ENCODE data around the gene IFNGR1.

Gene IFNGR1

DNA sequence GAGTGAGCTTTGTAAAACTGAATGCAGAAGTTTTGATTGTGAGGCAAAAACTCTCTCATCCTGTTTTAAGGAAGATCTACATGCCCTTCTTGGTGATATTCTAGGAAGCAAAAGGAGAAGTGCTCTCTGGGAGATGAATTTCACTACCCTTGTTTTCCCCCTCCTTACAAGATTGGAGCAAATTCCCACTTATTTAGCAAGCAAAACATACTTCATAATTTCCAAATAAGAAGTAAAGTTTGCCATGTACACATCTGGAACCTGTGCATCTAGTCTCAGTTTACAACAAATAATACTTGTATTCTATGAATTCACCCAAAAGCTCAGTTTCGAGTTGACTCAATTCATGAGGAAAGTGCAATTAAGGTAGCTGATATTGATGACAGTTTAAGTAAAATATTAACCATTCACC, 27.6 kb upstream of the IFNGR1 start:
- H3K27ac ChIP-seq: no peak overlapping the region
- TF ChIP-seq, protein P1, sequence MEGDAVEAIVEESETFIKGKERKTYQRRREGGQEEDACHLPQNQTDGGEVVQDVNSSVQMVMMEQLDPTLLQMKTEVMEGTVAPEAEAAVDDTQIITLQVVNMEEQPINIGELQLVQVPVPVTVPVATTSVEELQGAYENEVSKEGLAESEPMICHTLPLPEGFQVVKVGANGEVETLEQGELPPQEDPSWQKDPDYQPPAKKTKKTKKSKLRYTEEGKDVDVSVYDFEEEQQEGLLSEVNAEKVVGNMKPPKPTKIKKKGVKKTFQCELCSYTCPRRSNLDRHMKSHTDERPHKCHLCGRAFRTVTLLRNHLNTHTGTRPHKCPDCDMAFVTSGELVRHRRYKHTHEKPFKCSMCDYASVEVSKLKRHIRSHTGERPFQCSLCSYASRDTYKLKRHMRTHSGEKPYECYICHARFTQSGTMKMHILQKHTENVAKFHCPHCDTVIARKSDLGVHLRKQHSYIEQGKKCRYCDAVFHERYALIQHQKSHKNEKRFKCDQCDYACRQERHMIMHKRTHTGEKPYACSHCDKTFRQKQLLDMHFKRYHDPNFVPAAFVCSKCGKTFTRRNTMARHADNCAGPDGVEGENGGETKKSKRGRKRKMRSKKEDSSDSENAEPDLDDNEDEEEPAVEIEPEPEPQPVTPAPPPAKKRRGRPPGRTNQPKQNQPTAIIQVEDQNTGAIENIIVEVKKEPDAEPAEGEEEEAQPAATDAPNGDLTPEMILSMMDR (conservative IDR thresholded peaks at IDR 0.05): no peak

DNA sequence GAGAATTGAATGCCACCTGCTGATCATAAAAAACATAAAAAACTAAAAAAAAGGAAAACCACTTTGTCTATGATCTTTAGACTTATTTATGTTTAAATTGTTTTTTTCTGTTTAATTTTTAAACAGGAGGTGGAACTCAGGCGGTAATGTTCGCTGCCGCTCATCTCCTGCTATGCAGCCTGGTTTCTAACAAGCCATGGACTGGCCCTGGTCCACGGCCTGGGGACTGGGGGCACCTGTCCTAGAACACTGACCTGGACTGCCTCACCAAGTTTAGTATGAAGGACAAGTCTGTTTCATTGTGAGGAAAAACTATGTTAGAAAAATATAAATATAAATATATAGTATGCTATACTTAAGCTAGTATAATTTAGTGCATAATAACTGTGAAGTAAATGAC, 27.0 kb upstream of the IFNGR1 start:
- TF ChIP-seq, protein P1 (conservative IDR thresholded peaks at IDR 0.05): no peak

DNA sequence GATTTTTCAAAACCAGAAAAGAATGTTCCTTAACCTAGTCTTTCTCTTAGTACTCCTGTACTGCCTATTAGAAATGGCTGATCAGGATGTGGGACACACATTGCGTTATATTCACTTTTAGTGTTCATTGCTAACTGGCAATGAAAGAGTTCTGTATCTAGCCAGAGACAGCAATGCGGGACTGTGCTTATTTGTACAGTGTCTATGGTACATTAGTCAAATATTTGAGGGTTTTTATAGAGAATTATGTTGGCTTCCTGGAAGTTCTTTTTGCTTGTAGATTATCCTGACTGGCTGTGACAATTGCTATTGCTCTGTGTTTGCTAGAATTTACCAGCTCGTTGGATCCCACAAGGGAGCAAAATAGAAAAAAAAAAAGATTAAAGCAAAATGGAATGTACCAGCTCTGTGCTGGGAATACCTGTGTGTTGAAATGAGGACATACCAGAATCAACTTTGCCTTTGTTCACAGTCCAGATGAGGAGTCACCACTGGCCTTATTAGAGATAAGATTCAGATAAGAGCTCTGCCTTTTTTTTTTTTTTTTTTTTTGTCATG, 22.4 kb upstream of the IFNGR1 start:
- TF ChIP-seq, protein P1 (conservative IDR thresholded peaks at IDR 0.05): no peak
- H3K27ac ChIP-seq: peak overlapping the region; percentile 93

More for the DNA sequence above, 27.0 kb upstream of the IFNGR1 start:
- H3K27ac ChIP-seq: no peak overlapping the region

DNA sequence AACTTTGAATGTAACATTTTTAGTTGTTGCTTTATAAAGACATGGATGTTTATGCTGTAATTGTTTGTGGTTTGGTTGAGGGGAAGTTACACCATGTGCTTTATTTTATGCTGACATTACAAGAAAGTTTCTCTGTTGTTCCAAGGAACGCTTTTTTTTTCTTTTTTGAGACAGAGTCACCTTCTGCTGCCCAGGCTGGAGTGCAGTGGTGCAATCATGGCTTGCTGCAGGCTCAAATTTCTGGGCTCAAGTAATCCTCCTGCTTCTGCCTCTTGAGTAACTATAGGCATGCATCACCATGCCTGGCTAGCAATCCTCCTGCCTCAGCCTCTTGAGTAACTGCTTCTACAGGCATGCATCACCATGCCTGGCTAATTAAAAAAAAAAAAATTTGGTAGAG, 21.0 kb upstream of the IFNGR1 start:
- peak overlapping the region; percentile 93 for H3K27ac ChIP-seq
- TF ChIP-seq, protein P1 (conservative IDR thresholded peaks at IDR 0.05): no peak

DNA sequence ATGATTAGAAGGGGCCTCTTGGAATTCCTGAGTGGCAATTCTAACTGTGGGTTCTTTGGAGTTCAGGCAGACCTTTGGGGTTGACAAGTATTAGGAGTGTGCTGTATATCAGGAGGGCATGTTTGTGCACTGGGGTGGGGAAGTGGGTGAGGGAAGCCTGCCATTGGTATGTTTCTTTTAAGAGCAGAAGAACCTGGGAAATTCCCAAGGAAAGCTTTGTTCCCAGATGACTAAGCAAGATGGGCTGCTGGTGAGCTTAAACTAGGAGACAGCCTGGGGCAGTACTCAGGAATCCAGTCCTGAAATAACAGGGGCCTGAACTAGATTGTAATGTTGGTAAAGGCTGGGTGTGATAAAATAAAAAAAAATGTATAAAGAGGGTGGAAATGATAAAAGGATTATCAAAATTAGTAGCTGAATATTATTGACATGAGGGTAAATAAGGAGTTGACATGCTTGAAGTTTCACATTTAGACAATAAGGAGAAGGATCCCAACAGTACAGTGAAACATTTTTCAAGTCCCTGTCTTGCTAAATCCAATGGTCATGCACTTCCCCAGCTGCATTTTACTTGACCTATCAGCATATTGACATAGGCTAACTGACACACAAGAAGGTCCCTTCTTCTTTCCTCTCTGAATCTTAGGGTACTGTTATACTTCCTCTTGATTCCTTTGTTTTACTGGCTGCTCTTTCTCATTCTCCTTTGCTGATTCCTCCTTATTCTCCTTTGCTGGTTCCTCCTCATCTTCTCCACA, 18.4 kb upstream of the IFNGR1 start:
- TF ChIP-seq, protein P1 (conservative IDR thresholded peaks at IDR 0.05): no peak
- H3K27ac ChIP-seq: no peak overlapping the region

DNA sequence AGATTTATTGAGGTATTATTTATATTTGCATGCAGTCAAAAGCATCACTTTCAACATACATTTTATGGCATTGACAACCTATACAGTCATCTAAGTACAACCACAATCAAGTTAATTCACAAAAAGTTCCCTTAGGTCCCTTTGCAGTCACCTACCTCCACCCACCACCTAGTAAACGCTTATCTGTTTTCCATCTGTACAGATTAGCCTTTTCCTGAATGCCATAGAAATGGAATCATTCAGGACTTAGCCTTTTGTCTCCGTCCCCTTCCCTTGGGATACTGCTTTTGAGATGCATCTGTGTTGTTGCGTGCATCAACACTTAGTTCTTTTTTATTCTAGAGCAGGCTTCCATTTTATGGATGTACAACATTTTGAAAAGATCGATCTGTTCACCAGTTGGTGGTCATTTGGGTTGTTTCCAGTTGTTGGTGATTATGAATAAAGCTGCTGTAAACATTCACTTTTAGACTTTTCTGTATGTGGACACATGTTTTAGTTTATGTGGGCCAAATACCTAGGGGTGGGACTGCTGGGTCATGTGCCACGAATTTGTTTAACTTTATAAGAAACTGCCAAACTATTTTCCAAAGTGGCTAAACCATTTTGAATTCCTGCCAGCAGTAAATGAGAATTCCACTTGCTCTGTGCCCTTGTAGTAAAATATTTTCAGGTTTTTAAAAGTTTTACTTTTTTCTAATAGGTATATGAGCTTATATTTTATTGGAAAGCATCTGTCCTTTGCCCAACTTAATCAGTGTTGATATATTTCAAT, 17.6 kb upstream of the IFNGR1 start:
- TF ChIP-seq, protein P1 (conservative IDR thresholded peaks at IDR 0.05): no peak
- no peak overlapping the region for H3K27ac ChIP-seq

DNA sequence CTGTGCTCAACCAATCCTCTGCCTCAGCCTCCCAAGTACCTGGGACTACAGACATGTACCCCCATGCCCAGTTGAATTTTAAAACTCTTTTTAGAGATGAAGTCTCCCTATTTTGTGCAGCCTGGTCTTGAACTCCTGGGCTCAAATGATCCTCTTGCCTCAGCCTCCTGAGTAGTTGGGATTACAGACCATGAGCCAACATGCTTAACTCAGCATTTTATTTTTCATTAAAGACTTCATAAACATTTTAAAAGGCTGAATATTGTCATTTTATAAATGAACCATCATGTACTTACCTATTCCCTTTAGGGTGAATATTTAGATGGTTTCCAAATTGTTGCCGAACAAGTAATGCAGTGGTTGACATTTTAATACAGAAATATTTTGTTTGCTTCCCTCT, 16.5 kb upstream of the IFNGR1 start:
- H3K27ac ChIP-seq: no peak overlapping the region
- TF ChIP-seq, protein P1 (conservative IDR thresholded peaks at IDR 0.05): no peak

Data from VCaP (cell line).